HG02970 (cell line): ENCODE results near the gene APOLD1.
"Not testable (repeated sequence)": the region's sequence is repeated elsewhere in the genome, so short reads cannot be mapped to it uniquely, and the experiment has no call there.

Experiments used
- ATAC-seq: cut with Tn5 transposase; IDR thresholded peaks from one replicate; pipeline ENCODE4 v1.9.1; 2021; ENCODE audit warnings: mild to moderate bottlenecking, moderate library complexity, moderate number of reproducible peaks; ENCODE audit not compliant: unreplicated experiment, low FRiP score

Gene APOLD1

GRCh38 chr12:12806784-12807516 is 21.5 kb downstream of the APOLD1 start:
- ATAC-seq = no peak

DNA sequence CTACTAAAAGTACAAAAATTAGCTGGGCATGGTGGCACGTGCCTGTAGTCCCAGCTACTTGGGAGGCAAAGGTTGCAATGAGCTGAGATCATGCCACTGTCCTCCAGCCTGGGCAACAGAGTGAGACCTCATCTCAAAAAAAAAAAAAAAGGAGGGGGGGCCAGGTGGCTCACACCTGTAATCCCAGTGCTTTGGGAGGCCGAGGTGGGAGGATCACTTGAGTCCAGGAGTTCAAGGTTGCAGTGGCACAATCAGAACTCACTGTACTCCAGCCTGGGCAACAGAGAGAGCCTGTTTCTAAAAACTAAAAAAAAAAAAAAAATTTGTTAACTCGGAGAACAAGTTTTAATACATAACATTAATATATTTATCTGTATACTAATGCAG is 22.1 kb downstream of the APOLD1 start:
- not testable (repeated sequence) for ATAC-seq

DNA sequence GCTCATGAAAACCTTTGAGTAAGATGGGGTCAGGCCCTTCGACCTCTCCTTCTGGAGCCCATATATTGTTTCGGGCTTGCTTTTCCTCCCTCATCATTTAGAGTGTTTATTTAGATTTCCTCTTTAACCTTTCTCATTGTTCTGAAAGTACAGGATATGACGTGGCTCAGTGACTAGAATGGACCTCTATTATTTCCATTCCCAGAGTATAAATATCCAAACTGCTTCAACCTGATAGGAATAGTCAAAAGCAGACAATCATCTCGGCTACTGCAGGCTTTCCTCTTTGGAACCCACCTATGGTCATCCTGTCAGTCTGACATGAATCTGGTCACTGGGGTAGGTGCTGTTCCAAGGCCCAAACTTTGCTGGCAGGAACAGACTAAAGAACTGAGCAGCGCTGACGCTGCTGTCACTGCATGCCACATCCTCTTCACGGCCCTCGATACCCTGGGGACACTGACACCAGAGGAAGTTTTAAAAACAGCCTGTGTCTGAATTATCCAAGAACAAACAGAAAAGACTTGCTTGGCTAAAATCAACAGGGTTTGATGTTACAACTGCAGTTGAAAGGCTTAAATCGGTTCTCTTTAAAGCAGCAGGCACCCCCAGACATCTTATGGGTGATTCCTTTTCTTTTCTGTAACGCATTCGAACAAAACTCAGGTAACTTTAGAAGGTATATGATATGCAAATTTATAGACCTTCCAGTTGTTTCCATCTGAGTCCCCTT is 22.7 kb downstream of the APOLD1 start:
- peak; percentile 59 for ATAC-seq

- ATAC-seq = no peak
Measured at GRCh38 chr12:12810553-12811021, 25.1 kb downstream of the APOLD1 start.

- ATAC-seq = no peak
Measured at GRCh38 chr12:12811343-12811742, 25.9 kb downstream of the APOLD1 start.

GRCh38 chr12:12812174-12812573 is 26.7 kb downstream of the APOLD1 start:
- ATAC-seq = no peak

GRCh38 chr12:12812618-12813119 is 27.2 kb downstream of the APOLD1 start:
- no peak for ATAC-seq

GRCh38 chr12:12813120-12814101 is 28.0 kb downstream of the APOLD1 start, which contains the start of gene DDX47:
TSS of gene DDX47 (plus strand) at chr12:12813346. CDS start at chr12:12813368, 22 bp downstream.
- peak; percentile 79 for ATAC-seq

GRCh38 chr12:12817616-12818015 is 32.2 kb downstream of the APOLD1 start:
- ATAC-seq = no peak

GRCh38 chr12:12818701-12819100 is 33.2 kb downstream of the APOLD1 start:
- no peak for ATAC-seq

DNA sequence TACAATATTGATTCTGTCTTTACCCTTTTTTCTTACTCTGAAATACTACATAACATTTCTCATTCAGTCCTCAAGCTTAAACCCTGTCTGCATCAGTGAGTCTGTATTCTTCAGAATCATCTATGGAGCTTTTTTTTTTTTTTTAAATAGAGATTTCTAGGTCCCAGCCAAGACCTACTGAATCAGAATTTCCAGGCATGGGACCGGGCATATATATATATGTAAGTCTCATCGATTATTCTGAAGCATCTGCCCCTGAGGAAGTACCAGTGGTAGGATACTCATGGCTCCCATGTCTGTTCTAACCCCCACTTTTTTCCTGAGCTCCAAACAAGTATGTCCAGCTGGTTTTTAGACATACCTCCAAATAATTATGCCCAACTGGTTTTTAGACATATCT is 33.8 kb downstream of the APOLD1 start:
- ATAC-seq = no peak

DNA sequence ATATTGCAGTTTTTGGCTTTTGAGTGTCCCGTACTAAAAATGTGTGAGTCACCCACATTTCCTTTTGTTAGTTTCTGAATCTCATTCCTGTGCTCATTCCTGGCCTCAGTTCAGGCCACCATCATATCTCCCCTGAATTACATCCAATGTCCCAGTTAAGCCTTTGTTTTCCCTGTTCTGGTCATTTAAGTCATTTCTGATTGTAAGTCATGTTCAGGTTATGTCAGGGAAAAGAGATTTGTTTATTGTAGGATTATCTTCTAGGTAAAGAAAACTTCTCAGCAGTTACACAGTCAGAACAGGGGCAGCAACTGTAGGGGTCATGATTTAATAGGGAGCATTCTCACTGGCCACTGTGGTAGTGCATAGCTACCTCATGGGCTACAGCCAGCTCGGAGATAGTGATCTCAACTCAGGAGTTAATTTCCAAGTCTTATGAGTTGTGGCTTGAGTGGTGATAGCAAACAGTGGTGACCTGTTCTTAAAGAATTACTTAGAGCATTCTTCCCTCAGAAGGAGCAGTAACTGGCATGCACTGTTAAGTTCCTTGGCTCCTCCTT is 34.4 kb downstream of the APOLD1 start:
- ATAC-seq = no peak

DNA sequence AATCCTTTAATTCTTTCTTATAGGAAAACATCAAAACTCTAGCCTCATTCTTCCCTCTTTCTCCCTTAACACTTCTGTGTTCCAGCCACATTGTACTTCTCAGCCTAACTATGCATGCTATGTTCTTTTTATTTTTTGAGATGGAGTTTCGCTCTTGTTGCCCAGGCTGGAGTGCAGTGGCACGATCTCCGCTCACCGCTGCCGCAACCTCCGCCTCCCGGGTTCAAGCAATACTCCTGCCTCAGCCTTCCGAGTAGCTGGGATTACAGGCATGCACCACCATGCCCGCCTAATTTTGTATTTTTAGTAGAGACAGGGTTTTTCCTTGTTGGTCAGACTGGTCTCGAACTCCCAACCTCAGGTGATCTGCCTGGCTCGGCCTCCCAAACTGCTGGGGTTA is 34.9 kb downstream of the APOLD1 start:
- ATAC-seq = not testable (repeated sequence)

DNA sequence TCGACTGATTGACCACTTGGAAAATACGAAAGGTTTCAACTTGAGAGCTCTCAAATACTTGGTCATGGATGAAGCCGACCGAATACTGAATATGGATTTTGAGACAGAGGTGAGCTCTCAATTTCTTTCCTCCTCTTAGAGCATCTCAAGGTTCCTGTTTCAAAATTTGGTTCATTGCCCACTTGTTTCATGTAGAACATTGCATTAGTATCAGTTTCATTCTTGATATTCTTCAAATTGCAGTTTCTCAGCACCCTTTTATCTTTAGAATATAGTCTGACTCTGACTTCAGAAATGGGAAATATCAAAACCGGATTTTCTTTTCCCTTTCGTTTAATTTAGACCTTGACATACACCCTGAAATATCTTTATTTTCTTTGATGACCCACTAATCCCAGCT is 36.5 kb downstream of the APOLD1 start:
- no peak for ATAC-seq

DNA sequence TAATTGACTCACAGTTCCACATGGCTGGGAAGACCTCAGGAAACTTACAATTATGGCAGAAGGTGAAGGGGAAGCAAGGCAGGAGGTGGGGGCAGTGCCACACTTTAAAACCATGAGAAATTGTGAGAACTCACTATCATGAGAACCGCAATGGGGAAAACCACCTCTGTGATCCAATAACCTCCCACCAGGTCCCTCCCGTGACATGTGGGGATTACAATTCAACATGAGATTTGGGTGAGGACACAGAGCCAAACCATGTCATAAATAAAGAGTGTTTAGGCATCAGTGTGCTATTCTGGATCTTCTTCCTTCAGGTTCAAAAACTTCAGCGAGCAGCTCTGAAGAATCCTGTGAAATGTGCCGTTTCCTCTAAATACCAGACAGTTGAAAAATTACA is 37.4 kb downstream of the APOLD1 start:
- ATAC-seq = no peak

- no peak for ATAC-seq
Measured at GRCh38 chr12:12823300-12823699, 37.8 kb downstream of the APOLD1 start.

- ATAC-seq = no peak
Measured at GRCh38 chr12:12823811-12824210, 38.4 kb downstream of the APOLD1 start.

DNA sequence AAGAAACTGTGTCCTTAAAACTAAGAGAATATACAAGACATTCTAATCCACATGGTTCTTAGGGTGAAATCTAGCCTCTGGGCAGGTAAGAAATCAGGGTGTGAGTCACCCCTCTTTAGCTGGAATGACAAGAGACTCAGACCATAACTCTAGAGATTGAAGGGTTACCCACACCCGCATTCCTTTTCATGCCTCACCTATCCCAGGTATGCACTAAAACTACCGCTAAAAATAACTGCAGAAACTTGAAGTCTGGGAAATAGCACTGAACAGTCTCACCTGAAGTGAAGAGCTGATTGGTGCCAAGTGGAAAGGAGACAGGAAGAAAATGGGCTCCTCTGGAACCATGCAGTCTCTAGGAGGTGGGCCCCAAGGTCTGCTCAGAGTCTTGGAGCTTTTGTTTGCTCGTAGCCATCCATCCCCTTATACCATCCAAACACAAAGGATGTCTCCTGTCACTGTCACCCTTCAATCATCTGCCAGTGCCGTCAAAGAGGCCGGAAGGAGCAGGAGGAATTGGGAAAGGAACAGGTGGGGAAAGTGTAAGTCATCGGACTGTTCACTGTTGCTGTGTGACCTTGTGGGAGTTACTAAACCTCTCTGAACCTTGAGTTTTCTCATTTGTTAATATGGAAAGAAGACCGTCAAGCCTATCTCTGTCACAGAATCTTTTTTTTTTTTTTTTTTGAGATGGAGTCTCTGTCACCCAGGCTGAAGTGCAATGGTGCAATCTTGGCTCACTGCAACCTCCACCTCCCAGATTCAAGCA is 50.1 kb downstream of the APOLD1 start:
- no peak for ATAC-seq

GRCh38 chr12:12836571-12836970 is 51.1 kb downstream of the APOLD1 start:
- no peak for ATAC-seq
